C4-2B (cell line): Measurements from ENCODE around the gene SLC10A6.

Source experiments
- H3K27ac ChIP-seq: fragments of 450-650 bp; 2 replicates; pipeline ENCODE4 v1.5.1; 2017
- CTCF ChIP-seq: fragments of 450-650 bp; conservative IDR thresholded peaks from 2 replicates; pipeline ENCODE4 v1.5.1; 2017; ENCODE audit warnings: mild to moderate bottlenecking
- ZFX ChIP-seq: fragments of 450-650 bp; IDR thresholded peaks from 2 replicates; pipeline ENCODE4 v1.6.1; 2017

SLC10A6 gene

GRCh38 chr4:86778175-86778574 is 71.0 kb downstream of the SLC10A6 start:
- no peak for TF ChIP-seq ZFX
- no peak for TF ChIP-seq CTCF
- H3K27ac ChIP-seq: no peak overlapping the region

- TF ChIP-seq CTCF: no peak
- TF ChIP-seq ZFX: no peak
Observed at GRCh38 chr4:86775061-86775460, 74.1 kb downstream of the SLC10A6 start.

More at GRCh38 chr4:86775061-86775460, 74.1 kb downstream of the SLC10A6 start:
- H3K27ac ChIP-seq: no peak overlapping the region
